Measurements from ENCODE around the gene NANOS3. TPM values are rescaled to one million over a fixed set of nuclear protein-coding genes. Genes with fewer than 3 reads are reported as not detected.

Gene NANOS3
- polyA plus RNA-seq, 1 experiment = 0.20 TPM

GRCh38 chr19:13899393-13899792 lies 22.5 kb downstream of the NANOS3 start:
- Histone ChIP-seq H3K27me3 (ENCODE audit: control insufficient read depth, insufficient read depth, low read length) (no peaks in the 10 kb centered on the region), H3K4me3 (ENCODE audit: low read depth, low read length) (no peak overlapping the region), H3K36me3 (ENCODE audit: control insufficient read depth, insufficient read depth, low read length) (no peaks in the 10 kb centered on the region)
- TF ChIP-seq, protein P1, sequence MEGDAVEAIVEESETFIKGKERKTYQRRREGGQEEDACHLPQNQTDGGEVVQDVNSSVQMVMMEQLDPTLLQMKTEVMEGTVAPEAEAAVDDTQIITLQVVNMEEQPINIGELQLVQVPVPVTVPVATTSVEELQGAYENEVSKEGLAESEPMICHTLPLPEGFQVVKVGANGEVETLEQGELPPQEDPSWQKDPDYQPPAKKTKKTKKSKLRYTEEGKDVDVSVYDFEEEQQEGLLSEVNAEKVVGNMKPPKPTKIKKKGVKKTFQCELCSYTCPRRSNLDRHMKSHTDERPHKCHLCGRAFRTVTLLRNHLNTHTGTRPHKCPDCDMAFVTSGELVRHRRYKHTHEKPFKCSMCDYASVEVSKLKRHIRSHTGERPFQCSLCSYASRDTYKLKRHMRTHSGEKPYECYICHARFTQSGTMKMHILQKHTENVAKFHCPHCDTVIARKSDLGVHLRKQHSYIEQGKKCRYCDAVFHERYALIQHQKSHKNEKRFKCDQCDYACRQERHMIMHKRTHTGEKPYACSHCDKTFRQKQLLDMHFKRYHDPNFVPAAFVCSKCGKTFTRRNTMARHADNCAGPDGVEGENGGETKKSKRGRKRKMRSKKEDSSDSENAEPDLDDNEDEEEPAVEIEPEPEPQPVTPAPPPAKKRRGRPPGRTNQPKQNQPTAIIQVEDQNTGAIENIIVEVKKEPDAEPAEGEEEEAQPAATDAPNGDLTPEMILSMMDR (IDR thresholded peaks at IDR 0.05; ENCODE audit: insufficient read depth, low read depth, low read length) = no peak
- DNase-seq (ENCODE audit: low read depth) = no peak
- ChIA-PET POLR2A (no interaction called here), CTCF (interaction anchor here (1.1 to 1.6 kb wide), 2 partner anchors 18 to 160 kb away, joined by 3 to 6 read pairs; no protein-coding TSS in a partner anchor)

DNA sequence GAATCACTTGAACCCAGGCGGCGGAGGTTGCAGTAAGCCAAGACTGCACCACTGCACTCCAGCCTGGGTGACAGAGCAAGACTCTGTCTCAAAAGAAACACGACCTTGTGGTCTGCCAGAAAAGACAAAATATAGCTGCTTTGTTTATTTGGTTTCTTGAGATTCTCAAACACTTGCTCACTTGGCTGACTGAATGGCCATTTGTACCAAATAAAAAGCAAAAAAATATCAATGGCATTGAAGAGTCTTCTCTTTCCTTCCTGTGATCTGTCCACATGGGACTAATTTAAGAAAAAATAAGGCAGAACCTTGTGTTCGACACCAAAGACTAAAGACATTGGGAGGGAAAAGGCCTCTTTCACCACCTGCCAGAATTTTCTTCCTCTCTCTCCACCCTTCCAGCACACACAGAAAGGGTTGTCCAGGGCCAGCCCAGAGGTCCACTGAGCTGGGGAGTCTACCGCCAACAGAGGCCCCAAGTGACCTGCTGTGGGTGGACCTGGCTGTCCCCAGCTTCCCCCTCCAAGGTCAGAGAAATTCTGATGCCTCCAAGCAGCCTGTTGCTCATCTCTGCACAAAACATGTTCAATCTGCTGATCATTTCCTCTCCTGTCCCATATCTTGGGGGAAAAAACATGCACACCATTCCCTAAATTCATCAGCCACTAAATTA lies 23.1 kb downstream of the NANOS3 start:
- ChIA-PET CTCF (interaction anchor here (1.1 to 1.6 kb wide), 2 partner anchors 19 to 159 kb away, joined by 3 to 6 read pairs; no protein-coding TSS in a partner anchor), POLR2A (no interaction called here)
- Histone ChIP-seq H3K36me3 (ENCODE audit: control insufficient read depth, insufficient read depth, low read length) (no peaks in the 10 kb centered on the region), H3K27me3 (ENCODE audit: control insufficient read depth, insufficient read depth, low read length) (no peaks in the 10 kb centered on the region), H3K4me3 (ENCODE audit: low read depth, low read length) (no peak overlapping the region)
- TF ChIP-seq, protein P1 (IDR thresholded peaks at IDR 0.05; ENCODE audit: insufficient read depth, low read depth, low read length) = no peak
- no peak for DNase-seq (ENCODE audit: low read depth)

GRCh38 chr19:13902993-13903555 lies 26.1 kb downstream of the NANOS3 start:
- Histone ChIP-seq H3K36me3 (ENCODE audit: control insufficient read depth, insufficient read depth, low read length) (no peaks in the 10 kb centered on the region), H3K27me3 (ENCODE audit: control insufficient read depth, insufficient read depth, low read length) (no peaks in the 10 kb centered on the region), H3K4me3 (ENCODE audit: low read depth, low read length) (no peak overlapping the region)
- TF ChIP-seq, protein P1 (IDR thresholded peaks at IDR 0.05; ENCODE audit: insufficient read depth, low read depth, low read length) = peak; percentile 20; the same call in 1 of the 2 replicates
- ChIA-PET POLR2A (no interaction called here), CTCF (interaction anchor here (0.6 to 1.1 kb wide), 2 partner anchors 9 to 29 kb away, joined by 3 read pairs; no protein-coding TSS in a partner anchor)
- DNase-seq (ENCODE audit: low read depth) = no peak

- ChIA-PET CTCF (no interaction called here), POLR2A (no interaction called here)
- Histone ChIP-seq H3K27me3 (ENCODE audit: control insufficient read depth, insufficient read depth, low read length) (no peaks in the 10 kb centered on the region), H3K4me3 (ENCODE audit: low read depth, low read length) (peak within 1 kb of the TSS; percentile 99), H3K36me3 (ENCODE audit: control insufficient read depth, insufficient read depth, low read length) (peaks cover 2% of the 10 kb centered on the region; the same call in 1 of the 2 replicates)
- TF ChIP-seq, protein P1 (IDR thresholded peaks at IDR 0.05; ENCODE audit: insufficient read depth, low read depth, low read length) = no peak
- DNase-seq (ENCODE audit: low read depth) = no peak
Observed at GRCh38 chr19:13905634-13906520, 28.9 kb downstream of the NANOS3 start, which contains the start of the genes BRME1 and CC2D1A. BRME1 (minus strand) TSS chr19:13906117; CDS start chr19:13904892, 1,225 bp downstream. CC2D1A (plus strand) TSS chr19:13906201; CDS start chr19:13906442, 241 bp downstream.
